CD4-positive, alpha-beta memory T cell (primary cell): ENCODE measurements around the gene UBAP2. TPM values are rescaled to one million over a fixed set of nuclear protein-coding genes. Genes with fewer than 3 reads are reported as not detected.

Experiments used
- CTCF ChIA-PET: fragments of 350-600 bp; sonication (Branson Sonifier 250); formaldehyde crosslinking; loops from one replicate; lab custom pipeline; 2021; ENCODE audit warnings: inconsistent platforms; ENCODE audit not compliant: partially characterized antibody; lab: Charles Lee
- POLR2A ChIA-PET: fragments of 350-600 bp; sonication (Branson Sonifier 250); formaldehyde crosslinking; loops from one replicate; lab custom pipeline; 2021; ENCODE audit not compliant: partially characterized antibody; lab: Charles Lee
- DNase-seq, 5 donors: peaks; one replicate each; pipeline versions ENCODE4 v3.0.0 to v3.0.0-alpha.2; 2020 to 2022; ENCODE audit warnings: mixed read lengths in 1 of 5
- H3K27ac ChIP-seq: one replicate; pipeline ENCODE4 v1.7.0; 2013; ENCODE audit warnings: low read depth, low read length
- H3K27me3 ChIP-seq: 2 replicates; pipeline ENCODE4 v1.7.0; 2013; ENCODE audit warnings: mild to moderate bottlenecking, low read length, moderate library complexity; ENCODE audit not compliant: insufficient read depth
- H3K36me3 ChIP-seq: 2 replicates; pipeline ENCODE4 v1.7.0; 2013; ENCODE audit warnings: mild to moderate bottlenecking, low read length, moderate library complexity; ENCODE audit not compliant: insufficient read depth
- H3K4me1 ChIP-seq: 2 replicates; pipeline ENCODE4 v1.7.0; 2013; ENCODE audit warnings: mild to moderate bottlenecking, low read length, moderate library complexity; ENCODE audit not compliant: insufficient read depth
- H3K4me3 ChIP-seq, 2 donors: one replicate each; pipeline ENCODE4 v1.7.0; 2013; ENCODE audit warnings: low read length in 2 of 2, mild to moderate bottlenecking in 1 of 2
- H3K9me3 ChIP-seq, 2 donors: one replicate each; pipeline ENCODE4 v1.7.0; 2013; ENCODE audit warnings: low read length in 2 of 2, control low read depth in 1 of 2; ENCODE audit not compliant: control insufficient read depth in 1 of 2
- H3K27ac Mint-ChIP-seq, 7 donors: one replicate each; pipeline ENCODE4 v1.8.0; 2020 to 2021; ENCODE audit warnings: mixed read lengths in 7 of 7, mild to moderate bottlenecking in 6 of 7, inconsistent platforms in 3 of 7, moderate library complexity in 3 of 7
- H3K27me3 Mint-ChIP-seq, 2 donors: one replicate each; pipeline ENCODE4 v1.8.0; 2020 to 2021; ENCODE audit warnings: mixed read lengths in 2 of 2
- H3K36me3 Mint-ChIP-seq, 2 donors: one replicate each; pipeline ENCODE4 v1.8.0; 2020 to 2021; ENCODE audit warnings: mixed read lengths in 2 of 2, inconsistent platforms in 1 of 2, mild to moderate bottlenecking in 1 of 2
- H3K4me1 Mint-ChIP-seq, 4 donors: one replicate each; pipeline ENCODE4 v1.8.0; 2020 to 2021; ENCODE audit warnings: mixed read lengths in 4 of 4, mild to moderate bottlenecking in 1 of 4
- H3K4me3 Mint-ChIP-seq, 8 donors: one replicate each; pipeline ENCODE4 v1.8.0; 2020 to 2021; ENCODE audit warnings: mixed read lengths in 8 of 8, mild to moderate bottlenecking in 7 of 8, moderate library complexity in 6 of 8, inconsistent platforms in 3 of 8
- H3K9me3 Mint-ChIP-seq, 8 donors: one replicate each; pipeline ENCODE4 v1.8.0; 2020 to 2021; ENCODE audit warnings: mixed read lengths in 8 of 8, mild to moderate bottlenecking in 5 of 8, inconsistent platforms in 3 of 8, moderate library complexity in 1 of 8
- intact Hi-C: fragments of 100-400 bp; cut with micrococcal nuclease; formaldehyde crosslinking; loops from one replicate; pipeline ENCODE4 v1.15.1; 2023
- polyA plus RNA-seq, 2 donors: library from polyadenylated mRNA; unstranded; fragments of 300-500 nt; fragmentation: Illumina TruSeq; gene quantifications; one replicate each; pipeline ENCODE4 v1.2.3, GENCODE V29; 2021
- total RNA-seq, 2 experiments: library from RNA; stranded (reverse); gene quantifications; one replicate each; pipeline ENCODE4 v1.2.3, GENCODE V29; 2021

UBAP2 gene
- total and polyA plus RNA-seq, 4 experiments from 2014 or later: 5.1 to 36.8 (median 24.8) TPM

DNA sequence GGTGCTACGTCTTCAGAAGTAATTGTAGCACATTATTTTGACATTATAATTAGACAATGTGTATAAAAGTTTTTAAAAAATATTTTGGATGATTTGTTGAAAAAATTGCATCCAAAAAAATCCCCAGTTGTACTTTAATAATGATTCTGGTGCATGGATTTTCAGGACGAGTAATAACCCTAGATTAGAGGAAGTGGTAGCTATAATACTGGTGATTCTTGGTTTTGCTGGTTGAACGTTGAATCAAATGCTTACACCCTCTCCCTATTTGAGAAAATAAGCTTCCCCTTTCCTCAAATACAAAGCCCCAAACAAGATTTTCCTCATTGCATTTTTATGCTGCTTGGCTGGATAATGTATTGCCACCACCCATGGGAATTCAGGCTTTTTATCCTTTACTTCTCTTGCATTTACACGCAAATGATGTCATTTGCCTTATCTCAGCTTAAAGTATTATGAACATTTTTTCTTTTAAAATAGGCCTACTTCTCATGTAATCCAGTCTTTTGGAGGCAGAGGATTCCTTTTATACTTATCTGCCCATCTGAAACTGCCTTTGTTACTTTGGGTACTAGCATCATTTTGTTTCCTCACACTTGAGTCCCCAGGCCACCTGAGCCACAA lies 145.4 kb downstream of the UBAP2 start:
- intact Hi-C loops: no loop called here
- H3K27ac ChIP-seq: no peak overlapping the region
- Mint-ChIP-seq H3K9me3 (no peaks in the 10 kb centered on the region), H3K27me3 (no peaks in the 10 kb centered on the region), H3K27ac (peak overlapping the region in 2 of 7 donors; percentile 24 to 45), H3K4me1 (peaks cover 20 to 31% (median 23%) of the 10 kb centered on the region in 4 donors), H3K4me3 (no peak overlapping the region), H3K36me3 (peaks cover 32 to 48% of the 10 kb centered on the region in 2 donors)
- CTCF ChIA-PET: no interaction called here
- no peak for DNase-seq
- H3K36me3 ChIP-seq: peaks cover 19% of the 10 kb centered on the region
- no peaks in the 10 kb centered on the region for H3K27me3 ChIP-seq
- H3K4me3 ChIP-seq: no peak overlapping the region
- peaks cover 3% of the 10 kb centered on the region for H3K4me1 ChIP-seq
- POLR2A ChIA-PET: interaction anchor here (0.6 kb wide), 1 partner anchor 66 kb away, joined by 3 read pairs; no protein-coding TSS in a partner anchor
- no peaks in the 10 kb centered on the region for H3K9me3 ChIP-seq

DNA sequence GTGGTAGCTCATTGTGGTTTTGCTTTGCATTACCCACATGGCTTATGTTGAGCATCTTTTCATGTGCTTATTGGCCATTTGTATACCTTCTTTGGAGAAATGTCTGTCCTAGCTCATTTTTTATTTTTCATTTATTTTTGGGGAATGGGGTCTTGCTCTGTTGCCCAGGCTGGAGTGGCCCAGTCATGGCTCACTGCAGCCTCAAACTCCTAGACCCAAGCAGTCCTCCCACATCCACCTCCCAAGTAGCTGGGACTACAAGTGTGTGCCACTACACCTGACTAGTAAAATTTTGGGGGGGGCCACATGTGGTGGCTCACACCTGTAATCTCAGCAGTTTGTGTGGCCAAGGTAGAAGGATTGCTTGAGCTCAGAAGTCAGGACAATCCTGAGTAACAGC lies 154.4 kb downstream of the UBAP2 start:
- H3K36me3 ChIP-seq: no peaks in the 10 kb centered on the region
- Mint-ChIP-seq H3K4me3 (no peak overlapping the region), H3K27ac (peak overlapping the region in 2 of 7 donors; percentile 29 to 48), H3K27me3 (no peaks in the 10 kb centered on the region), H3K9me3 (no peaks in the 10 kb centered on the region), H3K4me1 (peaks cover 4 to 16% (median 10%) of the 10 kb centered on the region in 4 donors), H3K36me3 (peaks cover 3 to 19% of the 10 kb centered on the region in 2 donors)
- ChIA-PET POLR2A (no interaction called here), CTCF (interaction anchor here (0.9 to 1.4 kb wide), 2 partner anchors 47 to 81 kb away, joined by 3 to 5 read pairs; no protein-coding TSS in a partner anchor)
- DNase-seq: no peak
- no peaks in the 10 kb centered on the region for H3K27me3 ChIP-seq
- H3K4me1 ChIP-seq: no peaks in the 10 kb centered on the region
- no peaks in the 10 kb centered on the region for H3K9me3 ChIP-seq
- H3K4me3 ChIP-seq: no peak overlapping the region
- intact Hi-C loops: no loop called here
- H3K27ac ChIP-seq: no peak overlapping the region

DNA sequence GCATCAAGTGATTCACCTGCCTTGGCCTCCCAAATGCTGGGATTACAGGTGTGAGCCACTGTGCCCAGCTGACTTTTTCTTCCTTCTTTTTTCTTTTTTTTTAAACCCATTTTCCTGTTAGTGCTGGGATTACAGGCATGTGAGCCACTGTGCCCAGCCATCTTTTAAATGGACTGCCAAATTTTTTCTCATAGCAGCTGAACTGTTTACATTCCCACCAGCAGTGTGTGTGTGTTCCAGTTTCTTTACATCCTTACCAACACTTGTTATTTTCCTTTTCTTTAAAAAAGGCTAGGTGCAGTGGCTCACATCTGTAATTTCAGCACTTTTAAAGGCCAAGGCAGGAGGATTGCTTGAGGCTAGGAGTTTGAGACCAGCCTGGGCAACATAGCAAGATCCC lies 154.8 kb downstream of the UBAP2 start:
- CTCF ChIA-PET: interaction anchor here (1.0 to 1.4 kb wide), 2 partner anchors 78 to 80 kb away, joined by 3 to 4 read pairs; no protein-coding TSS in a partner anchor
- no peaks in the 10 kb centered on the region for H3K27me3 Mint-ChIP-seq
- no peaks in the 10 kb centered on the region for H3K36me3 ChIP-seq
- peaks cover 4 to 16% (median 10%) of the 10 kb centered on the region in 4 donors for H3K4me1 Mint-ChIP-seq
- POLR2A ChIA-PET: no interaction called here
- intact Hi-C loops: no loop called here
- no peaks in the 10 kb centered on the region for H3K27me3 ChIP-seq
- no peaks in the 10 kb centered on the region for H3K4me1 ChIP-seq
- H3K27ac Mint-ChIP-seq: peak overlapping the region in 2 of 7 donors; percentile 72 to 73
- H3K36me3 Mint-ChIP-seq: peaks cover 3 to 17% of the 10 kb centered on the region in 2 donors
- no peaks in the 10 kb centered on the region for H3K9me3 ChIP-seq
- H3K27ac ChIP-seq: no peak overlapping the region
- H3K4me3 Mint-ChIP-seq: no peak overlapping the region
- no peaks in the 10 kb centered on the region for H3K9me3 Mint-ChIP-seq
- no peak for DNase-seq
- H3K4me3 ChIP-seq: no peak overlapping the region

DNA sequence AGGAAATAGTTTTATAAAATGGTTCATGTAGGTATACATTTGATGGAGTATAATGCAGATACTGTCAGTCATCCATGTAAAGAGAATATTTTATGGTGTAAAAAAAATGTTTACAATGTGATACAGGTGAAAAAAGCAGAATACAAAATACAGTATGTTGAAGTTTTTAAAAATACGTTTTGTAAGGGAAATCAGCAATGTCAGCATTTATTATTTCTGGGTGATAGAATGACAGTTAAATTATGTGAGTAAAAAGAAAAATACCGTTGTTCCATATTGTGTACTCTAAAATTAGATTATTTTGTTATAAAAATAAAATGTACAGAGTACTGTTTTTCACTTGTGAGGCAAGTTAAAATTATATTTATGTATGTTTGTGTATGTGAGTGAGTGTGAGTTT lies 162.7 kb downstream of the UBAP2 start:
- DNase-seq: no peak

DNA sequence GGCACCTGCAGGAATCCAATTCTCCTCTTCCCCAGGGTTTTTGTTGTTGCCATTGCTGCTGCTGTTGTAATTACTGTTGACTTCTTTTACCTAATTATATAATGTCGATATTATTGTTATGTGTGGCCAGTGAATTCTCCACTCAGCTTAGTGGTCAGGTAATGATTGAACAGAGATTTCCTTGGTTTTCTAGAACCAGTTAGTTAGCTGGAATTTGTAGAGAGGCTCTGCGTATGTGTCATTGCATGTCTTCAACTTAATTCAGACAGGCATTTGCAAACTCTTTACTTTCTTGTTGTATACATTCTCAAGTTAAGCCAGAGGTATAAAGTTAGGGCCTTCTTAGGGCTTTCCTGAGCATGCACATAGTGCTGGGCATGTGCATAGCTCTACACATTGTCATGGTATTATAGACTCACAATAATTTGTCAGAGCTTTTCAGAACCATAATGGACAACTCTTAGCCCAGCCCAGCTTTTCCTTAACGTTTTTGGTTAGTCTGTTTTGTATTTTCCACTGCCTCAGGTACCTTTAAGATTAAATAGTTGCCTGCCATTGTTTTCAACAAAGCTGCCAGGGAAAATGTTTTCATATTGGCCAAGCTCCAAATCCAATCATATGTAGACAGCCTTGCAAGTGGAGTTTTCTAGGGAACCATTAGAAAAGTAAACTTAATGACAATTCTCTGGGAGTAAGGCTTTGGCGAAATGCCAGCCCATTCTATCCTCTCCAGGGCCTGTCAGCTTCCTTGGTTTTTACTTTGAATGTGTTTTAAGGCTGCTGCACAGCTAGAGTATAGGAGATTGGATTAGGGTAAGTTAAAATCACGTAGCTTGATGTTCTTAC lies 163.6 kb downstream of the UBAP2 start:
- Mint-ChIP-seq H3K36me3 (peaks cover 0 to 14% of the 10 kb centered on the region in 2 donors), H3K4me3 (no peak overlapping the region), H3K4me1 (peaks cover 26 to 41% (median 32%) of the 10 kb centered on the region in 4 donors), H3K27me3 (no peaks in the 10 kb centered on the region), H3K9me3 (no peaks in the 10 kb centered on the region), H3K27ac (peak overlapping the region in 6 of 7 donors; percentile 28 to 67 (median 48))
- Histone ChIP-seq H3K36me3 (no peaks in the 10 kb centered on the region), H3K4me1 (peaks cover 19% of the 10 kb centered on the region), H3K27me3 (no peaks in the 10 kb centered on the region), H3K9me3 (no peaks in the 10 kb centered on the region), H3K27ac (no peak overlapping the region), H3K4me3 (no peak overlapping the region)
- no peak for DNase-seq
- CTCF ChIA-PET: interaction anchor here (1.0 kb wide), 1 partner anchor 39 kb away, joined by 3 read pairs; no protein-coding TSS in a partner anchor
- POLR2A ChIA-PET: no interaction called here
- intact Hi-C loops: no loop called here

More for the DNA sequence above, 162.7 kb downstream of the UBAP2 start:
- H3K36me3 Mint-ChIP-seq: peaks cover 0 to 16% of the 10 kb centered on the region in 2 donors
- POLR2A ChIA-PET: no interaction called here
- H3K27me3 Mint-ChIP-seq: no peaks in the 10 kb centered on the region
- Histone ChIP-seq H3K4me3 (no peak overlapping the region), H3K27ac (no peak overlapping the region), H3K9me3 (no peaks in the 10 kb centered on the region), H3K36me3 (no peaks in the 10 kb centered on the region), H3K27me3 (no peaks in the 10 kb centered on the region), H3K4me1 (peaks cover 14% of the 10 kb centered on the region)
- no peak overlapping the region for H3K27ac Mint-ChIP-seq
- H3K4me3 Mint-ChIP-seq: no peak overlapping the region
- CTCF ChIA-PET: interaction anchor here (1.0 kb wide), 1 partner anchor 72 kb away, joined by 3 read pairs; no protein-coding TSS in a partner anchor
- peaks cover 20 to 33% (median 26%) of the 10 kb centered on the region in 4 donors for H3K4me1 Mint-ChIP-seq
- intact Hi-C loops: no loop called here
- no peaks in the 10 kb centered on the region for H3K9me3 Mint-ChIP-seq

DNA sequence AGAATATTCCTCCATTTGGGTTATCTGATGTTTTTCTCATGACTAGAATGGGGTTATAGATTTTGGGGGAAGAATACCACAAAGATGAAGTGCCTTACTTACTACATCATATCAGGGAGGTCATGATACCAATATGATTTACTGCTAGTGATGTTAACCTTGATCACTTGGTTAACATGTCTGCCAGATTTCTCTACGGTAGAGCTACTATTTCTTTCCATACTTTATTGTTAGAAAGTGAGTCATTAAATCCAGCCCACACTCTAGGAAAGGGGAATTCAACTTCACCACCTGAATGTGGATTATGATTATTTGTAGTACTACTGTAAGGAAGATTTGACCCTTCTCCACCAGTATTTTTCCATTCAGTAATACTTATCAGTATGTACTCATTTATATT lies 167.1 kb downstream of the UBAP2 start:
- H3K27me3 ChIP-seq: no peaks in the 10 kb centered on the region
- H3K27me3 Mint-ChIP-seq: no peaks in the 10 kb centered on the region
- POLR2A ChIA-PET: no interaction called here
- no peaks in the 10 kb centered on the region for H3K9me3 ChIP-seq
- no peaks in the 10 kb centered on the region for H3K36me3 ChIP-seq
- intact Hi-C loops: no loop called here
- H3K4me3 Mint-ChIP-seq: no peak overlapping the region
- no peak for DNase-seq
- CTCF ChIA-PET: no interaction called here
- no peaks in the 10 kb centered on the region for H3K9me3 Mint-ChIP-seq
- no peak overlapping the region for H3K27ac ChIP-seq
- H3K4me1 ChIP-seq: peaks cover 23% of the 10 kb centered on the region
- H3K27ac Mint-ChIP-seq: peak overlapping the region in 4 of 7 donors; percentile 2 to 75 (median 29)
- H3K4me3 ChIP-seq: no peak overlapping the region
- H3K36me3 Mint-ChIP-seq: peaks cover 0 to 4% of the 10 kb centered on the region in 2 donors
- peaks cover 36 to 68% (median 47%) of the 10 kb centered on the region in 4 donors for H3K4me1 Mint-ChIP-seq
